ENCODE data around the gene ZNF414.

The ZNF414 gene

GRCh38 chr19:8528500-8528899, 14.5 kb upstream of the ZNF414 start:
- H3K4me2 ChIP-seq (ENCODE audit: low read length), result no peak overlapping the region
- no peak overlapping the region for H3K9ac ChIP-seq (ENCODE audit: low read length)
- TF ChIP-seq, protein P1, sequence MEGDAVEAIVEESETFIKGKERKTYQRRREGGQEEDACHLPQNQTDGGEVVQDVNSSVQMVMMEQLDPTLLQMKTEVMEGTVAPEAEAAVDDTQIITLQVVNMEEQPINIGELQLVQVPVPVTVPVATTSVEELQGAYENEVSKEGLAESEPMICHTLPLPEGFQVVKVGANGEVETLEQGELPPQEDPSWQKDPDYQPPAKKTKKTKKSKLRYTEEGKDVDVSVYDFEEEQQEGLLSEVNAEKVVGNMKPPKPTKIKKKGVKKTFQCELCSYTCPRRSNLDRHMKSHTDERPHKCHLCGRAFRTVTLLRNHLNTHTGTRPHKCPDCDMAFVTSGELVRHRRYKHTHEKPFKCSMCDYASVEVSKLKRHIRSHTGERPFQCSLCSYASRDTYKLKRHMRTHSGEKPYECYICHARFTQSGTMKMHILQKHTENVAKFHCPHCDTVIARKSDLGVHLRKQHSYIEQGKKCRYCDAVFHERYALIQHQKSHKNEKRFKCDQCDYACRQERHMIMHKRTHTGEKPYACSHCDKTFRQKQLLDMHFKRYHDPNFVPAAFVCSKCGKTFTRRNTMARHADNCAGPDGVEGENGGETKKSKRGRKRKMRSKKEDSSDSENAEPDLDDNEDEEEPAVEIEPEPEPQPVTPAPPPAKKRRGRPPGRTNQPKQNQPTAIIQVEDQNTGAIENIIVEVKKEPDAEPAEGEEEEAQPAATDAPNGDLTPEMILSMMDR (IDR thresholded peaks at IDR 0.05; ENCODE audit: low read length), result no peak
- TF ChIP-seq EZH2 (IDR thresholded peaks at IDR 0.05; ENCODE audit: borderline replicate concordance, low read length), result no peak
- H3K4me3 ChIP-seq (ENCODE audit: low read depth, low read length, poor library complexity, severe bottlenecking), result no peak overlapping the region
- no peak overlapping the region for H3K27ac ChIP-seq (ENCODE audit: low read depth, low read length, poor library complexity, severe bottlenecking)
- H2AFZ ChIP-seq (ENCODE audit: low read length), result no peak overlapping the region
- no peaks in the 10 kb centered on the region for H3K9me2 ChIP-seq (ENCODE audit: low read depth, low read length)
- no peaks in the 10 kb centered on the region for H4K20me1 ChIP-seq (ENCODE audit: insufficient read depth, low read length)
- H3K27me3 ChIP-seq (ENCODE audit: insufficient read depth, low read length), result no peaks in the 10 kb centered on the region; the same call in 1 of the 2 replicates
- H3K9me3 ChIP-seq (ENCODE audit: low read length), result no peaks in the 10 kb centered on the region
- no peaks in the 10 kb centered on the region for H3K4me1 ChIP-seq (ENCODE audit: insufficient read depth, low read length, severe bottlenecking)
- H3K36me3 ChIP-seq (ENCODE audit: insufficient read depth, low read length), result no peaks in the 10 kb centered on the region
- no peaks in the 10 kb centered on the region for H3F3A ChIP-seq (ENCODE audit: insufficient read depth, low read length)
- H3K79me2 ChIP-seq (ENCODE audit: insufficient read depth, low read length), result no peaks in the 10 kb centered on the region

- H3K4me2 ChIP-seq (ENCODE audit: low read length), result no peak overlapping the region
- no peak overlapping the region for H2AFZ ChIP-seq (ENCODE audit: low read length)
- H3F3A ChIP-seq (ENCODE audit: insufficient read depth, low read length), result no peaks in the 10 kb centered on the region
- H3K27me3 ChIP-seq (ENCODE audit: insufficient read depth, low read length), result no peaks in the 10 kb centered on the region
- no peak overlapping the region for H3K9ac ChIP-seq (ENCODE audit: low read length)
- no peaks in the 10 kb centered on the region for H3K4me1 ChIP-seq (ENCODE audit: insufficient read depth, low read length, severe bottlenecking)
- TF ChIP-seq, protein P1 (IDR thresholded peaks at IDR 0.05; ENCODE audit: low read length), result no peak
- no peak for TF ChIP-seq EZH2 (IDR thresholded peaks at IDR 0.05; ENCODE audit: borderline replicate concordance, low read length)
- H3K79me2 ChIP-seq (ENCODE audit: insufficient read depth, low read length), result no peaks in the 10 kb centered on the region
- no peaks in the 10 kb centered on the region for H3K36me3 ChIP-seq (ENCODE audit: insufficient read depth, low read length)
- H3K9me3 ChIP-seq (ENCODE audit: low read length), result no peaks in the 10 kb centered on the region
- no peaks in the 10 kb centered on the region for H4K20me1 ChIP-seq (ENCODE audit: insufficient read depth, low read length)
- H3K9me2 ChIP-seq (ENCODE audit: low read depth, low read length), result no peaks in the 10 kb centered on the region
- H3K4me3 ChIP-seq (ENCODE audit: low read depth, low read length, poor library complexity, severe bottlenecking), result no peak overlapping the region
- no peak overlapping the region for H3K27ac ChIP-seq (ENCODE audit: low read depth, low read length, poor library complexity, severe bottlenecking)
Measured at GRCh38 chr19:8526345-8527091, 12.6 kb upstream of the ZNF414 start.

DNA sequence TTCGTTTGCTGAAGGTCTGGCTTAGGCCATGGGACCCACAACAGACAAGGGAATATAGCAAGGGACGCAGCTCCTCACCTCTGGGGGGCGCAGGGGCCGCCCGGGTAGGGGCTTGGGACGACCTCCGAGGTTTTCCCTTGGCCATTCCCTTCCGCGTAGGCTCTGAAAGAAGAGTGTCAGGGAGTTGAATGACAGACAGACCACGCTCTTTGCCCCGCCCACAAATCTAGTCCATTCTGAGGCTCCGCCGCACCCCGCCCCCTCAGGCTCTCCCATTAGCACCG, 11.4 kb upstream of the ZNF414 start:
- TF ChIP-seq EZH2 (IDR thresholded peaks at IDR 0.05; ENCODE audit: borderline replicate concordance, low read length), result no peak
- TF ChIP-seq, protein P1 (IDR thresholded peaks at IDR 0.05; ENCODE audit: low read length), result no peak
- no peak overlapping the region for H3K4me3 ChIP-seq (ENCODE audit: low read depth, low read length, poor library complexity, severe bottlenecking)

More for the DNA sequence above, 11.4 kb upstream of the ZNF414 start:
- H3K4me1 ChIP-seq (ENCODE audit: insufficient read depth, low read length, severe bottlenecking), result no peaks in the 10 kb centered on the region
- no peak overlapping the region for H3K4me2 ChIP-seq (ENCODE audit: low read length)
- H3K36me3 ChIP-seq (ENCODE audit: insufficient read depth, low read length), result no peaks in the 10 kb centered on the region
- H2AFZ ChIP-seq (ENCODE audit: low read length), result no peak overlapping the region
- H3K27ac ChIP-seq (ENCODE audit: low read depth, low read length, poor library complexity, severe bottlenecking), result no peak overlapping the region
- H3K27me3 ChIP-seq (ENCODE audit: insufficient read depth, low read length), result no peaks in the 10 kb centered on the region
- no peaks in the 10 kb centered on the region for H3F3A ChIP-seq (ENCODE audit: insufficient read depth, low read length)
- no peaks in the 10 kb centered on the region for H4K20me1 ChIP-seq (ENCODE audit: insufficient read depth, low read length)
- H3K9ac ChIP-seq (ENCODE audit: low read length), result no peak overlapping the region
- no peaks in the 10 kb centered on the region for H3K9me2 ChIP-seq (ENCODE audit: low read depth, low read length)
- H3K9me3 ChIP-seq (ENCODE audit: low read length), result no peaks in the 10 kb centered on the region
- no peaks in the 10 kb centered on the region for H3K79me2 ChIP-seq (ENCODE audit: insufficient read depth, low read length)
